Measurements from ENCODE around the gene CDON. TPM values are rescaled to one million over a fixed set of nuclear protein-coding genes. Genes with fewer than 3 reads are reported as not detected.

The CDON gene
- total and polyA plus RNA-seq, 3 experiments from 2014 or later, result 1.7 to 2.0 TPM; not detected in 1

DNA sequence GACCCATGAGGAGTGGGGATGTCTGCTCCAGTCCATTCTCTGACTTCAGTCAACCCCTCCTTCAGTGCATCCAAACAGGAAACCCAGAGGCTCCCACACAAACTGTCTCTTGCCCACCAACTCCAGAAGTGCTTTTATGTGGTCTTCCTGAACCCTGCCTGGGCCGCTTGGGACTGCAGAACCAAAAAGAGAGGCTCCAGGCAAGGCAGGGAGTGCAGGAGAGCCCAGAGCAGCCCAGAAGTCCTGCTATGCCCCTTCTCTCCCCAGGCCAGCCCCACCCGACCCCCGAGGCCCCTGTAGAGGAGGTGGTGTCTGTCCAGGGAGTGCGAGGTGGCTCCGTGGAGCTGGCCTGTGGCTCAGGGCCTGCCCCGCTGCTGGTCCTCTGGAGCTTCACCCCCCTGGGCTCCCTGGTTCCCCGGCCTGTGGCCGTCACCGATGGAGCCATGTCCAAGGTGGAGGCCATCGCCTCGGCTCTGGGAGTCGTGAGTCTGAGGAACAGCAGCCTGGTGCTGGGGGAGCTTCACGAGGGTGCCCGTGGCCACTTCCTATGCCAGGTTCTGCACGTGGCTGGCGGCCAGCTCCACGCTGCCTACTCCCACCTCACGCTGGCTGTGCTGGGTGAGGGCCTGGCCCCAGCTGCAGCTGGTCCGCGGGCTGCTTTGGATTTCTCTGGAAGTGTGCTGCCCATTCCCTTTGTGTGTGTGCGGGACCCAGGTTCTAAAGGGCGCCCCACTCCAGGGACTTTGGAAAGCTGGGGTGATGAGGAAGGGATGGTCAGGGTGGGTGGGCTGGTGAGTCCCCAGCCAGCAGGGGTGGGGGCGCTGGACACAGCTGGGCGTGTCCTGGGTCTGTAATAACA, 115.0 kb downstream of the CDON start:
- ChIA-PET POLR2A (no interaction called here), CTCF (interaction anchor here (0.8 kb wide), 1 partner anchor 20 kb away, joined by 3 read pairs; no protein-coding TSS in a partner anchor)
- peaks cover under 1 to 2% (median under 1%) of the 10 kb centered on the region in 3 donors for H3K4me1 Mint-ChIP-seq
- H3K4me3 ChIP-seq (ENCODE audit: low read length), result no peak overlapping the region
- no peaks in the 10 kb centered on the region for H3K9me3 ChIP-seq (ENCODE audit: low read length)
- no peaks in the 10 kb centered on the region for H3K4me1 ChIP-seq (ENCODE audit: insufficient read depth, low read length)
- H3K36me3 Mint-ChIP-seq, result no peaks in the 10 kb centered on the region
- H3K27me3 Mint-ChIP-seq, result peaks cover 3 to 13% of the 10 kb centered on the region in 2 donors
- no peak for DNase-seq
- no peaks in the 10 kb centered on the region for H3K27me3 ChIP-seq (ENCODE audit: insufficient read depth, low read length, poor library complexity, severe bottlenecking)
- no peak overlapping the region for H3K27ac Mint-ChIP-seq
- no peaks in the 10 kb centered on the region for H3K9me3 Mint-ChIP-seq
- no peaks in the 10 kb centered on the region for H3K36me3 ChIP-seq (ENCODE audit: insufficient read depth, low read length)
- H3K4me3 Mint-ChIP-seq, result no peak overlapping the region
- H3K27ac ChIP-seq (ENCODE audit: low read depth, low read length), result no peak overlapping the region

DNA sequence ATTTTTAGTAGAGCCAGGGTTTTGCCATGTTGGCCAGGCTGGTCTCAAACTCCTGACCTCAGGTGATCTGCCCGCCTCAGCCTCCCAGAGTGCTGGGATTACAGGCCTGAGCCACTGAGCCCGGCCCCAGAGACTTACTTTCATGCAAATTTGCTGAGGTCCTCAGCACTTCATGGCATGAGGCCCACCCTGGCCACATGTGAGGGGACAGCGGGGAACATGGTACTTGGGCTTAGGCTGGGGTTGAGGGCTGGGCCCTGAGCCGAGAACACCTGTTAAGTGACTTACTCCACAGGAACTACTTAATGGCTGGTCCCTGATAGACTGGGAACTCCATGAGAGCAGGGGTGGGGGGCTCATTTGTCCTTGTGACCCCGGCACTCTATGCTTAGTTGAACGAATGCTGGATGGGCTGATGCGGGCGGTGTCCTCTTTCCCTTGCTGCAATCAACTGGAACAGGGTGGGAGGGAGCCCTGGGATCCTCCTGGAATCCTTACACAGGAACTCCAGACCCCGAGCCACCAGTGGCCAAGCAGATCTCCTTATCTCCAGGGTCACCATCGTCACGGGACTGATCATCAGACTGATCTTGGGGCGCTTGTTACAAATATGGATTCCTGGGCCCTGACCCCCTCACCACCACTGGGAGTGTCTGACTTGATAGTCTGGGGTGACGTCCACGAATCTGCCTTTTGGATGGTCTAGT, 115.8 kb downstream of the CDON start:
- ChIA-PET POLR2A (no interaction called here), CTCF (interaction anchor here (0.9 kb wide), 1 partner anchor 247 kb away, joined by 3 read pairs; no protein-coding TSS in a partner anchor)
- DNase-seq, result no peak
- H3K9me3 Mint-ChIP-seq, result no peaks in the 10 kb centered on the region
- H3K36me3 Mint-ChIP-seq, result no peaks in the 10 kb centered on the region
- peaks cover 3 to 13% of the 10 kb centered on the region in 2 donors for H3K27me3 Mint-ChIP-seq
- H3K27ac Mint-ChIP-seq, result no peak overlapping the region
- peaks cover 5 to 9% (median 8%) of the 10 kb centered on the region in 3 donors for H3K4me1 Mint-ChIP-seq
- no peak overlapping the region for H3K4me3 Mint-ChIP-seq
- Histone ChIP-seq H3K27ac (ENCODE audit: low read depth, low read length) (no peak overlapping the region), H3K4me1 (ENCODE audit: insufficient read depth, low read length) (no peaks in the 10 kb centered on the region), H3K4me3 (ENCODE audit: low read length) (no peak overlapping the region), H3K9me3 (ENCODE audit: low read length) (no peaks in the 10 kb centered on the region), H3K36me3 (ENCODE audit: insufficient read depth, low read length) (no peaks in the 10 kb centered on the region), H3K27me3 (ENCODE audit: insufficient read depth, low read length, poor library complexity, severe bottlenecking) (no peaks in the 10 kb centered on the region)

DNA sequence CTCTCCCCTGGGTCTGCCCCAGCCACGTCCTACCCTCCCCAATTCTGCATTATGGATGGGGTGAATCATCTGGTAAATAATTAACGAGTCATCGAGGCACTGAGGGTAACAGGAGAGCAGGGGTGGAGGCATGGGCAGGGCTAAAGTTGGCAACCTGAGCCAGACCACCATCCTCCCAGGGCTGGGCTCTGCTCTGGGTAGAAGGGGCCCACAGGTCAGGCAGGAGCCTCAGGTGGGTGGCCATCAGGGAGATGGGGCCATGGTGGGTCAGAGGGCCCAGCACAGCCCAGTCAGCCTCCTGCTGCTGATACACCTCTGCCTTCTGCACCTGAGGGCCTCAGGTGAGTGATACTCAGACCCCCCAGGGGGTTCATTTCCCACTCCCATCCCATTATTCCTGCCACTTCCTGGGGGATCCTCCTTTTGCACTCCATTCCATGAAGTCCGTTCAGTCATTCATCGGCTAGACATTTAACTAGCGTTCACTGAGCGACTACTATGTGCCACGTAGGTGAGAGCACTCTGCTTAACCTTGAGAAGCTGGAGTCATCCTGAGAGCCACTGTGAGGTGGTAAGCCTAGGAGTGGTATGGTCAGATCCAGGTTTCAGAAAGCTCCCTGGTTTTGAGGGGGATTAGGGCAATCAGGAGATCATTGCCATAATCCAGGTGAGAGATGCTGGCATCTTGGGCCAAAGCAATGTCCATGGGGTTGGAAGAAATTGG, 116.7 kb downstream of the CDON start, which contains the start of gene VSIG10L2:
Gene VSIG10L2 (plus strand): TSS at position 248 of the 724 bp plus-strand sequence. CDS start 12 bp downstream, at position 260.
- ChIA-PET CTCF (interaction anchor here (0.9 kb wide), 1 partner anchor 248 kb away, joined by 3 read pairs; no protein-coding TSS in a partner anchor), POLR2A (no interaction called here)
- Histone ChIP-seq H3K36me3 (ENCODE audit: insufficient read depth, low read length) (no peaks in the 10 kb centered on the region), H3K4me1 (ENCODE audit: insufficient read depth, low read length) (no peaks in the 10 kb centered on the region), H3K4me3 (ENCODE audit: low read length) (no peak within 1 kb of the TSS), H3K9me3 (ENCODE audit: low read length) (no peaks in the 10 kb centered on the region), H3K27me3 (ENCODE audit: insufficient read depth, low read length, poor library complexity, severe bottlenecking) (no peaks in the 10 kb centered on the region), H3K27ac (ENCODE audit: low read depth, low read length) (no peak within 1 kb of the TSS)
- H3K27me3 Mint-ChIP-seq, result peaks cover 0 to 8% of the 10 kb centered on the region in 2 donors
- no peak for DNase-seq
- no peaks in the 10 kb centered on the region for H3K36me3 Mint-ChIP-seq
- H3K4me1 Mint-ChIP-seq, result peaks cover 5 to 10% (median 9%) of the 10 kb centered on the region in 3 donors
- no peak within 1 kb of the TSS for H3K4me3 Mint-ChIP-seq
- no peak within 1 kb of the TSS for H3K27ac Mint-ChIP-seq
- no peaks in the 10 kb centered on the region for H3K9me3 Mint-ChIP-seq

DNA sequence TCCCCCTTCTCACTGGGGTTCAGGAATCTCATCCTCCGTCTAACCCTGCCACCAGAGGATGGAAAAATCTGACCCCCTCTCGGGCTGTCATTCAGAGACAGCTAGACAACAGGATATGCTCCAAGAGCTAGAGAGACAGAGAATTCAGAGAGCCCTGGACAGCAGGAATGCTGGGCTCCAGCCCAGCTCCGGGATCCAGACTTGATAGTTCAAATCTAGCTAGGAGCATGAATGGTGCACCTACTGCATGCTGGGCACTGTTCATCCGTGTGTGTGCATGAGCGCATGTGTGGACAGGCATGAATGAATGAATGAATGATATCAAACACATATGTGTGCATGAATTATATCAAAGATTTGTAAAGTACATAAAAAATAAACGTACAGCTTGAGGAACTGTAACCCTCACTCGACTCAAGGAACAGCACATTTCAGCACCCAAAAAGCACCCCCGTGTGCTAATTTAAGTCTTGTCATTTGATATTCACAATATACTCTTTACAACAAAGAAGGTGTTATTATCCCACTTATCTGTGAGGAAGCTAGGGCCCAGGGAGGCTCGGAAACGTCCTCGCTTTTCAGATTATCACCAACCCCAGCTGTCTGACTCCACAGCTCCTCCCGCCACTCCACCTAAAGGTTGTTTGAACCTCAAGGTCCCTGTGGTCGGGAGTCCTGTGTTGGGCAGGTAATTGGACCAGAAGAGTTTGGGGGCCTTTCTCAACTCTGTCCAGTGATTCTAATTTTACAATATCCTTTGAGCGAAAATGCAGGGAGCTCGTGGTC, 117.5 kb downstream of the CDON start:
- Histone ChIP-seq H3K4me3 (ENCODE audit: low read length) (no peak overlapping the region), H3K27ac (ENCODE audit: low read depth, low read length) (no peak overlapping the region), H3K27me3 (ENCODE audit: insufficient read depth, low read length, poor library complexity, severe bottlenecking) (no peaks in the 10 kb centered on the region), H3K9me3 (ENCODE audit: low read length) (no peaks in the 10 kb centered on the region), H3K36me3 (ENCODE audit: insufficient read depth, low read length) (no peaks in the 10 kb centered on the region), H3K4me1 (ENCODE audit: insufficient read depth, low read length) (no peaks in the 10 kb centered on the region)
- Mint-ChIP-seq H3K27me3 (peaks cover 0 to 8% of the 10 kb centered on the region in 2 donors), H3K9me3 (no peaks in the 10 kb centered on the region), H3K36me3 (no peaks in the 10 kb centered on the region), H3K4me1 (peaks cover 5 to 10% (median 9%) of the 10 kb centered on the region in 3 donors), H3K27ac (no peak overlapping the region), H3K4me3 (no peak overlapping the region)
- DNase-seq, result no peak
- POLR2A ChIA-PET, result no interaction called here
- CTCF ChIA-PET, result interaction anchor here (1.2 kb wide), 1 partner anchor 15 kb away, joined by 3 read pairs; no protein-coding TSS in a partner anchor

DNA sequence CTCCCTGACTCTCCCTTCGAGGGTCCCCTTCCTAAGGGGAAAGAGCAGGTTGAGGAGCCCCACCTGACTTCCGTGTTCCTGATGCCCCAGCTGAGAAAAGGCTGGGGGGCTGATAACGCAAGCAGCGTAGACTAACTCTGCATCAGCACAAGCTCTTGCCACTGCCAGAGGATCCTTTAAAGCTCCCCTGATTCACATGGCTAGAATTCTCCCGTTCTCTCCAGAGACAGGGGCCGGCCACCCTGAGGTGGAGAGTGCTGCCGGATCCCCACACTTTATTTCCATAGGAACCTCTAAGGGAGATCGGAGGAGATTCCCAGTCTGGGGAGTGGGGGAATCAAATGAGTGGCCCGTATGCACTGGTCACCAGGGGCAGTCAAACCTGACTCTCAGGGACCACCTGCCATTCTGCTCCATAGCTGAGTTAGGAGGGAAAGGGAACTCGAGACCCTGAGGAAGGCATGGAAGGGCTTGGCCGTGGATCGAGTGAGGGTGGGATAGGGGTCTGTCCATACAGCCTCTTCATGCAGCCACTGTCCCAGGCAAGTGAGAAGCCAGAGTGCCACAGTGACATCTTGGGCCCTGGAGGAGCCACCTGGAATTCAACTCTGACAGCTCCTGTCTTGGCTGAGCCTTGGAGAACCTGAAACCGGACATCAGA, 118.2 kb downstream of the CDON start:
- peaks cover 0 to 8% of the 10 kb centered on the region in 2 donors for H3K27me3 Mint-ChIP-seq
- peak overlapping the region in 1 of 8 donors; percentile 40 for H3K27ac Mint-ChIP-seq
- no peaks in the 10 kb centered on the region for H3K36me3 ChIP-seq (ENCODE audit: insufficient read depth, low read length)
- H3K4me3 Mint-ChIP-seq, result no peak overlapping the region
- no peaks in the 10 kb centered on the region for H3K4me1 ChIP-seq (ENCODE audit: insufficient read depth, low read length)
- no peaks in the 10 kb centered on the region for H3K9me3 Mint-ChIP-seq
- no peak overlapping the region for H3K4me3 ChIP-seq (ENCODE audit: low read length)
- no peaks in the 10 kb centered on the region for H3K27me3 ChIP-seq (ENCODE audit: insufficient read depth, low read length, poor library complexity, severe bottlenecking)
- peaks cover 5 to 10% (median 9%) of the 10 kb centered on the region in 3 donors for H3K4me1 Mint-ChIP-seq
- H3K36me3 Mint-ChIP-seq, result no peaks in the 10 kb centered on the region
- H3K27ac ChIP-seq (ENCODE audit: low read depth, low read length), result no peak overlapping the region
- no peaks in the 10 kb centered on the region for H3K9me3 ChIP-seq (ENCODE audit: low read length)
- CTCF ChIA-PET, result interaction anchor here (1.2 to 1.7 kb wide), 3 partner anchors 14 to 249 kb away, joined by 3 read pairs; no protein-coding TSS in a partner anchor
- no peak for DNase-seq
- POLR2A ChIA-PET, result no interaction called here

DNA sequence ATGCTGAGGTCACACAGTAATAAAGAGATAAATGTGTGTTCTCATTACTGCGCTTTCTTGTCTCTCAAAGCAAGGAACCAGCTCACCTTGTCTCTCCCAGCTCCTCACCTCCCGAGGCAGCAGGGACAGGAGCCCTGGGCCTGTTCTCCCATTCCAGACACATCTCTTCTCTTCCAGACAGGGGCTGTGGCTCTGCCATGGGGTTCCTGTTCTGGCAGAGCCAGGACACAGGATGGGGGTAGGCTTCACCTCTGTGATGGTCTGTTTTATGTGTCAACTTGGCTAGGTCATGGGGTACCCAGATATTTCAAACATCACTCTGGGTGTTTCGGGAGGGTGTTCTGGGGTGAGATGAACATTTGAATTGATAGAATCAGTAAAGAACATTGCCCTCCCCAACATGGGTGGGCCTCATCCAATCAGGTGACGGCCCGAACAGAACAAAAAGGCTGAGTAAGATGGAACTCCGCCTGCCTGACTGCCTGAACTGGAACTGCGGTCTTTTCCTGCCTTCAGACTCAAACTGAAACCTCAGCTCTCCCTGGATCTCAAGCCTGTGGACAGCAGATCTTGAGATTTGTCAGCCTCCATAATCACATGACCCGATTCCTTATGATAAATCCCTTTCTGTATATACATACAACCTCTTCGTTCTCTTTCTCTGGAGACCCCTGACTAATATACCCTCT, 118.9 kb downstream of the CDON start:
- no peak overlapping the region for H3K4me3 Mint-ChIP-seq
- ChIA-PET CTCF (interaction anchor here (1.1 to 1.7 kb wide), 3 partner anchors 16 to 250 kb away, joined by 3 read pairs; no protein-coding TSS in a partner anchor), POLR2A (no interaction called here)
- H3K9me3 ChIP-seq (ENCODE audit: low read length), result no peaks in the 10 kb centered on the region
- no peak for DNase-seq
- no peaks in the 10 kb centered on the region for H3K36me3 ChIP-seq (ENCODE audit: insufficient read depth, low read length)
- peaks cover 5 to 11% (median 10%) of the 10 kb centered on the region in 3 donors for H3K4me1 Mint-ChIP-seq
- H3K4me3 ChIP-seq (ENCODE audit: low read length), result no peak overlapping the region
- no peak overlapping the region for H3K27ac ChIP-seq (ENCODE audit: low read depth, low read length)
- no peaks in the 10 kb centered on the region for H3K4me1 ChIP-seq (ENCODE audit: insufficient read depth, low read length)
- H3K27me3 ChIP-seq (ENCODE audit: insufficient read depth, low read length, poor library complexity, severe bottlenecking), result no peaks in the 10 kb centered on the region
- no peaks in the 10 kb centered on the region for H3K36me3 Mint-ChIP-seq
- H3K9me3 Mint-ChIP-seq, result no peaks in the 10 kb centered on the region
- peak overlapping the region in 1 of 8 donors; percentile 40 for H3K27ac Mint-ChIP-seq
- H3K27me3 Mint-ChIP-seq, result peaks cover 0 to 5% of the 10 kb centered on the region in 2 donors
